Keratinocyte (primary cell): ENCODE data around the gene HOXB5. TPM values are rescaled to one million over a fixed set of nuclear protein-coding genes. Genes with fewer than 3 reads are reported as not detected.

Experiments used
- DNase-seq: peaks from one replicate; pipeline ENCODE4 v3.0.0-alpha.2; 2011; ENCODE audit warnings: low read depth, missing footprints, low spot score
- FAIRE-seq: peaks from 2 replicates; lab custom pipeline; 2011; peaks lifted over from hg19 to GRCh38; lab: Jason Lieb, UNC
- H2AFZ ChIP-seq: 2 replicates; pipeline ENCODE4 v1.6.0; 2012; ENCODE audit warnings: low read length, control low read depth, inconsistent platforms; ENCODE audit not compliant: control insufficient read depth
- H3K27ac ChIP-seq: 2 replicates; pipeline ENCODE4 v1.5.1; 2011; ENCODE audit warnings: low read length; ENCODE audit not compliant: control insufficient read depth, insufficient read depth
- H3K27me3 ChIP-seq: 3 replicates; pipeline ENCODE4 v1.6.0; 2011; ENCODE audit warnings: low read length; ENCODE audit not compliant: control insufficient read depth, insufficient read depth; ENCODE audit errors: extremely low read depth
- H3K36me3 ChIP-seq, 2 experiments: 2 replicates in 1 of 2; 3 replicates in 1 of 2; pipeline ENCODE4 v1.5.1; 2011; ENCODE audit warnings: low read length in 2 of 2, mild to moderate bottlenecking in 1 of 2; ENCODE audit not compliant: control insufficient read depth in 2 of 2, insufficient read depth in 2 of 2; ENCODE audit errors: extremely low read depth in 1 of 2
- H3K4me1 ChIP-seq: 3 replicates; pipeline ENCODE4 v1.5.1; 2011; ENCODE audit warnings: low read length; ENCODE audit not compliant: control insufficient read depth, insufficient read depth; ENCODE audit errors: extremely low read depth
- H3K4me2 ChIP-seq: 3 replicates; pipeline ENCODE4 v1.6.0; 2011; ENCODE audit warnings: low read depth, low read length; ENCODE audit not compliant: control insufficient read depth, insufficient read depth; ENCODE audit errors: extremely low read depth
- H3K4me3 ChIP-seq, 3 experiments: fragments of 200-600 bp in 1 of 3; sonication (generic) in 1 of 3; 2 replicates in 2 of 3; 3 replicates in 1 of 3; pipeline ENCODE4 v1.5.1; 2011 to 2016; ENCODE audit warnings: low read length in 3 of 3, mild to moderate bottlenecking in 3 of 3, control low read depth in 2 of 3, inconsistent platforms in 1 of 3, low read depth in 1 of 3, mixed read lengths in 1 of 3, mixed run types in 1 of 3, moderate library complexity in 1 of 3; ENCODE audit not compliant: control insufficient read depth in 2 of 3, insufficient read depth in 2 of 3; ENCODE audit errors: extremely low read depth in 1 of 3
- H3K79me2 ChIP-seq: 2 replicates; pipeline ENCODE4 v1.6.0; 2012; ENCODE audit warnings: low read length; ENCODE audit not compliant: control insufficient read depth, insufficient read depth
- H3K9ac ChIP-seq: 3 replicates; pipeline ENCODE4 v1.6.0; 2011; ENCODE audit warnings: low read length; ENCODE audit not compliant: control insufficient read depth, insufficient read depth; ENCODE audit errors: extremely low read depth
- H3K9me1 ChIP-seq: 3 replicates; pipeline ENCODE4 v1.6.0; 2011; ENCODE audit warnings: low read length; ENCODE audit not compliant: control insufficient read depth, insufficient read depth; ENCODE audit errors: extremely low read depth
- H3K9me3 ChIP-seq: 2 replicates; pipeline ENCODE4 v1.5.1; 2012; ENCODE audit warnings: low read depth, low read length; ENCODE audit not compliant: control insufficient read depth
- H4K20me1 ChIP-seq: 3 replicates; pipeline ENCODE4 v1.6.0; 2011; ENCODE audit warnings: low read length; ENCODE audit not compliant: control insufficient read depth, insufficient read depth; ENCODE audit errors: extremely low read depth
- CTCF ChIP-seq, 3 experiments: IDR thresholded peaks in 1 of 3; conservative IDR thresholded peaks in 1 of 3; optimal IDR thresholded peaks in 1 of 3; 2 replicates in 2 of 3; 3 replicates in 1 of 3; pipeline versions ENCODE3 to v1.5.1; 2011; ENCODE audit warnings: low read length in 3 of 3, mild to moderate bottlenecking in 3 of 3, moderate library complexity in 2 of 3, control low read depth in 1 of 3, inconsistent platforms in 1 of 3; ENCODE audit not compliant: insufficient read depth in 2 of 3; ENCODE audit errors: extremely low read depth in 1 of 3
- EZH2 ChIP-seq: IDR thresholded peaks from one replicate; pipeline ENCODE4 v1.6.1; 2012; ENCODE audit warnings: inconsistent platforms, mild to moderate bottlenecking, low read length, moderate library complexity
- dilution Hi-C: fragments of 300-500 bp; cut with MboI; formaldehyde crosslinking; loops from one replicate; pipeline ENCODE4 v1.7.0; 2020; ENCODE audit warnings: low sequenced_read_pairs; ENCODE audit not compliant: extremely low pct_ligation_motif_present
- polyA plus RNA-seq, 5 experiments: library from polyadenylated mRNA; depleted of rRNA in 3 of 5; stranded (reverse) in 3 of 5; stranded (forward) in 1 of 5; unstranded in 1 of 5; fragments of >200 nt; gene quantifications; 1 replicate in 1 of 5; 2 replicates in 3 of 5; 3 replicates in 1 of 5; pipeline versions ENCODE4 v1.2.1 to v1.2.3, GENCODE V29; 2011 to 2012; ENCODE audit warnings: missing spikeins in 2 of 5, low read depth in 1 of 5, low replicate concordance in 1 of 5

Gene HOXB5
- polyA plus RNA-seq, 1 donor (not counting 4 experiments of a cell fraction or from before 2014, with no cell fraction given) = not detected

- Histone ChIP-seq H3K9me3 (no peaks in the 10 kb centered on the region), H3K4me2 (peak within 1 kb of the TSS; percentile 90), H2AFZ (peak within 1 kb of the TSS; percentile 84), H3K4me1 (peaks cover 8% of the 10 kb centered on the region), H3K36me3 (no peaks in the 10 kb centered on the region), H3K79me2 (no peaks in the 10 kb centered on the region), H3K9me1 (no peaks in the 10 kb centered on the region), H3K9ac (peak within 1 kb of the TSS; percentile 69), H3K4me3 (peak within 1 kb of the TSS; percentile 51 to 78 (median 67)), H3K27ac (peak within 1 kb of the TSS; percentile 2), H4K20me1 (no peaks in the 10 kb centered on the region), H3K27me3 (peaks cover 90% of the 10 kb centered on the region)
- dilution Hi-C loops = no loop called here
- DNase-seq = no peak
- no peak for TF ChIP-seq CTCF (optimal IDR thresholded peaks at IDR 0.05 in 1 of 3, IDR thresholded peaks at IDR 0.05 in 1 of 3, conservative IDR thresholded peaks at IDR 0.05 in 1 of 3; ENCODE audit: extremely low read depth in 1 of 3, insufficient read depth in 2 of 3, low read length in 3 of 3)
- peak; percentile 52 for TF ChIP-seq EZH2
- FAIRE-seq = no peak
These were observed 17.0 kb upstream of the HOXB5 start, which contains the start of gene HOXB7 for GRCh38 chr17:48610282-48611211. Gene HOXB7, minus strand, starts transcription at chr17:48611017. Its CDS starts 99 bp downstream, at chr17:48610918.

GRCh38 chr17:48609759-48610281, 16.2 kb upstream of the HOXB5 start:
- Histone ChIP-seq H3K79me2 (no peaks in the 10 kb centered on the region), H4K20me1 (no peaks in the 10 kb centered on the region), H3K27ac (no peak overlapping the region), H2AFZ (peak overlapping the region; percentile 84), H3K36me3 (no peaks in the 10 kb centered on the region), H3K27me3 (peaks cover 90% of the 10 kb centered on the region), H3K4me3 (peak overlapping the region; percentile 51 to 78 (median 67)), H3K9ac (no peak overlapping the region), H3K4me1 (peaks cover 8% of the 10 kb centered on the region), H3K9me1 (no peaks in the 10 kb centered on the region), H3K9me3 (no peaks in the 10 kb centered on the region), H3K4me2 (peak overlapping the region; percentile 90)
- no peak for FAIRE-seq
- TF ChIP-seq EZH2 = peak; percentile 20
- no peak for TF ChIP-seq CTCF (optimal IDR thresholded peaks at IDR 0.05 in 1 of 3, IDR thresholded peaks at IDR 0.05 in 1 of 3, conservative IDR thresholded peaks at IDR 0.05 in 1 of 3; ENCODE audit: extremely low read depth in 1 of 3, insufficient read depth in 2 of 3, low read length in 3 of 3)
- DNase-seq = no peak
- dilution Hi-C loops = no loop called here
